RWPE1 (cell line): ENCODE measurements around the gene EIF5A.

Experiments
- CTCF ChIA-PET: fragments of 350-600 bp; sonication (Branson Sonifier 250); formaldehyde crosslinking; extraction: SDS; loops from one replicate; lab custom pipeline; 2021; lab: Yijun Ruan, JAX
- POLR2A ChIA-PET: fragments of 400-600 bp; formaldehyde crosslinking; extraction: SDS; loops from one replicate; lab custom pipeline; 2020; ENCODE audit warnings: antibody characterized with exemption; ENCODE audit not compliant: low non-redundant PET; lab: Yijun Ruan, JAX
- DNase-seq: peaks from one replicate; pipeline ENCODE4 v3.0.0; 2012; ENCODE audit warnings: low spot score
- H3K27ac ChIP-seq: fragments of 450-650 bp; 2 replicates; pipeline ENCODE4 v1.5.1; 2017
- TF ChIP-seq, protein P1 (sequence below): fragments of 450-650 bp; conservative IDR thresholded peaks from 2 replicates; pipeline ENCODE4 v1.5.1; 2017; ENCODE audit warnings: low read depth, mild to moderate bottlenecking

The EIF5A gene

DNA sequence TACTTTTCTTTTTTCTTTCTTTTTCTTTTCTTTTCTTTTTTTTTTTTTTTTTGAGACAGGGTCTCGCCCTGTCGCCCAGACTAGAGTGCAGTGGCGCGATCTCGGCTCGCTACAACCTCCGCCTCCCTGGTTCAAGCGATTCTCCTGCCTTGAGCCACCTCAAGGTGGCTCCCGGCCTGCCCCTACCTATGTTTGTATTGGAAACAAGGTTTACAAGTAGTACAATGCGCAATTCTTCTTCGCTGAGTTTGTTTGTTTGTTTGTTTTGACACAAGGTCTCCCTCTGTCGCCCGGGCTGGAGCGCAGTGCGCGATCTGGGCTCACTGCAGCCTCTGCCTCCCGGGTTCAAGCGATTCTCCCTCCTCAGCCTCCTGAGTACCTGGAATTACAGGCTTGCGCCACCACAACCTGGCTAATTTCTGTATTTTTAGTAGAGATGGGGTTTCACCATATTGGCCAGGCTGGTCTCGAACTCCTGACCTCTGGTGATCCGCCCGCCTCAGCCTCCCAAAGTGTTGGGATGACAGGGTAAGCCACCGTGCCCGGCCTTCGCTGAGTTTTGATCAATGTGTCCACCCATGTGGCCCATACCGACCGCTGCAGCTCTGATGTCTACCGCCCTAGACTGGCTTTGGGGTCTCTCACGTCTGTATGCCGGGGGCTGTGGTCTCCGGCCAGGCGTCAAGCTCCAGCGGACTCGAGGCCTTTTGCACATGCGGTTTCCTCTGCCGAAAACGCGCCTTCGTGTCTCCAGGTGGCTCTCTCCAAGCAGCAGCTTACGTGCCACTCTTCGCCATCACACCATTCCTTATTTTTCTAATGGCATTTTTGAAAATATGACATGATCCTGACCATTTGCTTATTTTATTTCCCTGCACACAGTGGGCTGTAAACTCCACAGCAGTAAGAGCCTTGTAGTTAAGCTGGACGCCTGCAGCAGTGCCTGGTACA, 11.9 kb upstream of the EIF5A start:
- ChIA-PET CTCF (interaction anchor here (0.6 to 1.9 kb wide), 12 partner anchors 10 to 281 kb away, joined by 3 to 48 read pairs (median 5); partner anchors contain the start of genes GPS2 and SLC2A4), POLR2A (interaction anchor here (0.6 to 0.9 kb wide), 2 partner anchors 14 to 97 kb away, joined by 3 to 5 read pairs; partner anchors contain the start of gene SLC2A4)
- TF ChIP-seq, protein P1, sequence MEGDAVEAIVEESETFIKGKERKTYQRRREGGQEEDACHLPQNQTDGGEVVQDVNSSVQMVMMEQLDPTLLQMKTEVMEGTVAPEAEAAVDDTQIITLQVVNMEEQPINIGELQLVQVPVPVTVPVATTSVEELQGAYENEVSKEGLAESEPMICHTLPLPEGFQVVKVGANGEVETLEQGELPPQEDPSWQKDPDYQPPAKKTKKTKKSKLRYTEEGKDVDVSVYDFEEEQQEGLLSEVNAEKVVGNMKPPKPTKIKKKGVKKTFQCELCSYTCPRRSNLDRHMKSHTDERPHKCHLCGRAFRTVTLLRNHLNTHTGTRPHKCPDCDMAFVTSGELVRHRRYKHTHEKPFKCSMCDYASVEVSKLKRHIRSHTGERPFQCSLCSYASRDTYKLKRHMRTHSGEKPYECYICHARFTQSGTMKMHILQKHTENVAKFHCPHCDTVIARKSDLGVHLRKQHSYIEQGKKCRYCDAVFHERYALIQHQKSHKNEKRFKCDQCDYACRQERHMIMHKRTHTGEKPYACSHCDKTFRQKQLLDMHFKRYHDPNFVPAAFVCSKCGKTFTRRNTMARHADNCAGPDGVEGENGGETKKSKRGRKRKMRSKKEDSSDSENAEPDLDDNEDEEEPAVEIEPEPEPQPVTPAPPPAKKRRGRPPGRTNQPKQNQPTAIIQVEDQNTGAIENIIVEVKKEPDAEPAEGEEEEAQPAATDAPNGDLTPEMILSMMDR: no peak
- no peak for DNase-seq
- H3K27ac ChIP-seq: peak overlapping the region; percentile 81

DNA sequence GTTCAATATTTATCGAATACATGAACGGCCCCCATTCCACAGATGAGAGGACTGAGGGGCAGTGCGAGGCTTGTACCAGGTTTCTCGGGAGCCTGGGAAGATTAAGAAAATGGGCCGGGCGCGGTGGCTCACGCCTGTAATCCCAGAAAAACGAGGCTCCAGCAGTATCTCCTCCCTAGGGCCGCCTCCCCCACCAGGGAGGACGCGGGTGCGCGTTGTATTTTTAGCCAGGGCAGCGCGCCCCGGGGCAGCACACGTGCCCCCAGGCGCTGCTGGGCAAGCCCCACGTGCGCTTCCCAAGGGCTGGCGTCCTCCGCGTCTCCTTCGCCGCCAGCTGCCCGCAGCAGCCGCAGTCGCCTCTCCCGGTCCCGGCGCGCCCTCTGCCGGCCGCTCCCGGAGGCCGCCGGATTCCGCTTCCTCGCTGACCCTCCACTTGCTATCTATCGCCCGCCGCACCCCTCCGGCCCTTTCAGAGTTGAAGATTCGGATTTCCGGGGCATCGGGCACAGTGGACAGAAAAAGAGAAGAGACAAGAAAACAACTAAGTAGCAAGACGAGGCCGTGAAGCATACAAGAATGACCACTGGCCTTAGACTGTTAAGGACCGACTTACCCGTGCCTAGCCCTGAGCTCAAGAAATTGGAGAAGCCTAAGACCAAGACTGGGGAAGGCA, 11.1 kb upstream of the EIF5A start:
- ChIA-PET POLR2A (interaction anchor here (0.9 kb wide), 1 partner anchor 15 kb away, joined by 3 read pairs; the partner anchor contains the start of gene SLC2A4), CTCF (interaction anchor here (0.6 to 1.9 kb wide), 21 partner anchors 9 to 282 kb away, joined by 3 to 48 read pairs (median 4); partner anchors contain the start of genes CLDN7, CTDNEP1, GABARAP and GPS2)
- peak overlapping the region; percentile 81 for H3K27ac ChIP-seq
- DNase-seq: peak; percentile 55
- TF ChIP-seq, protein P1: peak; percentile 94

DNA sequence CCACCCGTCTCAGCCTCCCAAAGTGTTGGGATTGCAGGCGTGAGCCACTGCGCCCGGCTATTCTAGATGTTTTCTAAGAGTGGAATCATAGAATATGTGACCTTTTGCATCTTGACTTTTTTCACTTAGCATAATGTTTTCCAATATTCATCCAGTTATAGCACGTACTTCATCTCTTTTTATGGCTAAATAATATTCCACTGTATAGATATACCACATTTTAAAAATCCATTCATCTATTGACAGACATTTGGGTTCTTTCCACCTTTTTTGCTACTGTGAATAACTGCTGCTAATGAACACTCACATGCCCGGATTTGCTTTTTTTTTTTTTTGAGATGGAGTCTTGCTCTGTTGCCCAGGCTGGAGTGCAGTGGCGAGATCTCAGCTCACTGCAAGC, 3.2 kb upstream of the EIF5A start:
- no peak for DNase-seq
- no peak overlapping the region for H3K27ac ChIP-seq
- CTCF ChIA-PET: no interaction called here
- TF ChIP-seq, protein P1: no peak
- POLR2A ChIA-PET: no interaction called here

DNA sequence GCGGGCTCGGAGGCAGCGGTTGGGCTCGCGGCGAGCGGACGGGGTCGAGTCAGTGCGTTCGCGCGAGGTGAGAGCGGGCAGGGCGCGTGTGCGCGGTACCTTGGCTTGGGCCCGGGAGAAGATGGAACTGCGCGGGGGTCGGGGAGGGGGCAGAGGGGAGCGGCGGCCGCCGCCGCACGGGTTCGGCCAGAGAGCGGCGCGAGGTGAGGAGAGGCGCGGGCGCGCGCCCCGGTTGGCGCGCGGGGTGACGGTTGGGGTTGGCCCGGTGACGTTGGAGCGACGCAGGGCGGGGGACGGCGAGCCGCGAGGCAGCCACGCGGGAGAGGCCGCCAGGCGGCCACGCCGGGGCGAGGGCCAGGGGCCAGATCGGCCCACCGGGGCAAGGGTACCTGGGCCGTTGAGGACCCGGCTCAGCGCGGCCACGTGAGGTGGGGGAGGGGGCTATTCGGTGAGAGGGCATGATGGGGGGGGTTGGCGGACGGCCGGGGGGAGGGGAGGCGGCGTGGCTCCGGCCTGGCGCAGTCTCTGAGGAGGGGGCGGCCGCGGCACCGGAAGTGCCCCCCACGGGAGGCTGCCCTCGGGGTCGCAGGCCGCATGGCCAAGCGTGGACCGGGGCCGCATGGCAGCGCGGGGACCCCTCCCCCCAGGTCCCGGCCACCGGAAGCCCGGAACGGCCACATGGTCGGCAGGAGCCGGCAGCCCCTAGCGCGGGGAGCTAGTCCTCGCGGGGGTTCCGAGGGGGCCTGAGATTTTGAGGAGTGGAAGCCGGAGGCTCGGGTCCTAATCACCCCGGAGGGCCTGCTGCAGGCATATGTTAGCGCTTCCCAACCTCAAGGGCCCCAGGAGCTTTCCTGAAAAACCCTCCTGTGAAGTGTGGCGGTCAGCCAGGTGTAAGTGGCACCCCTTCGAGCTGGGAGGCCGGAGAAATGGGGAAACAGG, 527 bp downstream of the EIF5A start:
- ChIA-PET POLR2A (no interaction called here), CTCF (no interaction called here)
- TF ChIP-seq, protein P1: no peak
- H3K27ac ChIP-seq: peak overlapping the region; percentile 98
- peak; percentile 26 for DNase-seq

DNA sequence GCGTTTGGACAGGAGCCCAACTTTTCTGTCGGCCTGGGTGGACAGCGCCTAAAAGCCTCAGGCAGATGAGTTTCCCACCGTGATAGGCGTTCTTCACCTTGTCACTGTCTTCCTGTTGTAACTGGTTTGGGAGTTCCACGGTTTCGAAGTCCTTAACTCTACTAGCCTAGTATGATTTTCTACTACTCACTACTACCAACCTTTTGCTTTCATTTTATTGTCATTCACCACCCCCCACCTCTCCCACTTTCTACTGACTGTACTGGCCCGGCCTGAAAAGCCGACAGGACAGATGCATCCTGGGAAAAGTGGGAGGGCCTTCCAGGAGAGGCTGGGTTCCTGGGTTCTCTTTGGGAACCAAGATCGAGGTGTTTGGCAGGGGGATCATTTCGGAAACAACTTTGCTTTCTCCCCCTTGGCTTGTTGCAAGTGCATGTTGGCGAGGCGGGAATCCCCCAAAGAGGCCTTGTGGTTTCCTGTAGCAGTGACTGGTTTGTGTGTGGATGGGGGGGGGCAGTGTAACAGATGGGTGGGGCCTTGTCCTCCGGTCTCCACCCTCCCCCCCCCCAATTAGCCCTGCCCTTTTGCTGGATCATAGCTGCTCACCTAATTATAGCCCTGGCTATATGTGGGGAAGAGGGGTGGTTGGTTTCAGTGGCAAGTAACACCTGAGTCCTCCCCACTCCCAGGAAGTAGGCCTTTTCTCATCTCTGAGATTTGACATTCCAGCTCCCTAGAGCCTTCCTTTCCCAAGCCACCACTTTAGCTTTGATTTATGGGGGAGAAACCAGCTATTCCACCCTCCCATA, 1.4 kb downstream of the EIF5A start:
- CTCF ChIA-PET: no interaction called here
- H3K27ac ChIP-seq: peak overlapping the region; percentile 98
- DNase-seq: peak; percentile 81
- TF ChIP-seq, protein P1: no peak
- POLR2A ChIA-PET: interaction anchor here (0.5 to 0.8 kb wide), 4 partner anchors 41 to 597 kb away, joined by 3 to 7 read pairs (median 4); no protein-coding TSS in a partner anchor
